ENCODE measurements around the gene ZNF652. TPM values are rescaled to one million over a fixed set of nuclear protein-coding genes. Genes with fewer than 3 reads are reported as not detected.
A peak's percentile ranks its signal among the peaks of the same experiment; 100 is the strongest.
"Not testable (repeated sequence)": the region's sequence is repeated elsewhere in the genome, so short reads cannot be mapped to it uniquely, and the experiment has no call there.

ZNF652 gene
- total RNA-seq, 1 donor from 2014 or later, result 4.3 TPM

GRCh38 chr17:49285716-49286115, 76.3 kb downstream of the ZNF652 start:
- Mint-ChIP-seq H3K27me3 (ENCODE audit: low read depth) (peaks cover 7% of the 10 kb centered on the region), H3K27ac (no peak overlapping the region), H3K9me3 (no peaks in the 10 kb centered on the region), H3K36me3 (ENCODE audit: low read depth) (no peaks in the 10 kb centered on the region), H3K4me3 (ENCODE audit: low read depth) (no peak overlapping the region), H3K4me1 (ENCODE audit: low read depth) (no peaks in the 10 kb centered on the region)
- DNase-seq (ENCODE audit: low spot score), result no peak
- intact Hi-C loops (cut with micrococcal nuclease), result no loop called here

GRCh38 chr17:49280918-49281317, 81.1 kb downstream of the ZNF652 start:
- no peak for DNase-seq (ENCODE audit: low spot score)
- intact Hi-C loops (cut with micrococcal nuclease), result no loop called here
- Mint-ChIP-seq H3K27me3 (ENCODE audit: low read depth) (peaks cover 7% of the 10 kb centered on the region), H3K36me3 (ENCODE audit: low read depth) (no peaks in the 10 kb centered on the region), H3K9me3 (no peaks in the 10 kb centered on the region), H3K4me3 (ENCODE audit: low read depth) (no peak overlapping the region), H3K4me1 (ENCODE audit: low read depth) (no peaks in the 10 kb centered on the region), H3K27ac (no peak overlapping the region)

GRCh38 chr17:49280061-49280460, 82.0 kb downstream of the ZNF652 start:
- intact Hi-C loops (cut with micrococcal nuclease), result no loop called here
- H3K36me3 Mint-ChIP-seq (ENCODE audit: low read depth), result no peaks in the 10 kb centered on the region
- peaks cover 7% of the 10 kb centered on the region for H3K27me3 Mint-ChIP-seq (ENCODE audit: low read depth)
- DNase-seq (ENCODE audit: low spot score), result no peak
- H3K27ac Mint-ChIP-seq, result no peak overlapping the region
- no peaks in the 10 kb centered on the region for H3K9me3 Mint-ChIP-seq
- no peak overlapping the region for H3K4me3 Mint-ChIP-seq (ENCODE audit: low read depth)
- no peaks in the 10 kb centered on the region for H3K4me1 Mint-ChIP-seq (ENCODE audit: low read depth)

DNA sequence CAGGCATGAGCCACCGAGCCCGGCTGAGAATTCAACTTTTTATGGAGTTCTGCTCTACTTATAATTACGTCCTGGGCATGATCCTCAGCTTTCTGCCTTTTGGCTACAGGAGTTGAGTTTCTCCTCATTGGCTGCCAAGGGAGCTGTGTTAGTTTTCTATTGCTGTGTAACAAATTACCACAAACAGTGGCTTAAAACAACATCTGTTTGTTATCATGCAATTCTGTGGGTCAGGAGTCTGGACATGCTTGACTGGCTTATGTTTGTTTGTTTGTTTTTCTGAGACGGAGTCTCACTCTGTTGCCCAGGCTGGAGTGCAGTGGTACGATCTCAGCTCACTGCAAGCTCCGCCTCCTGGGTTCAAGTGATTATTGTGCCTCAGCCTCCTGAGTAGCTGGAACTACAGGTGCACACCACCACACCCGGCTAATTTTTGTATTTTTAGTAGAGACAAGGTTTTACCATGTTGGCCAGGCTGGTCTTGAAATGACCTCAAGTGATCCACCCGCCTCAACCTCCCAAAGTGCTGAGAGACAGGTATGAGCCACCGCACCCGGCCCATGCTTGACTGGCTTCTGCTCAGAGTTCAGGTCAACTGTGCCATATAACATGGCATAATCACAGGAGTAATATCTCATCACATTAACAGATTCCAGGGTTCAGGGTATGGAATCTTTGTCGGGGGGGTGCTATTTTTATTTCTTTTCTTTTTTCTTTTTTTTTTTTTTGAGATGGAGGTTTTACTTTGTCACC, 82.6 kb downstream of the ZNF652 start:
- H3K27ac Mint-ChIP-seq; intact Hi-C loops (cut with micrococcal nuclease); H3K9me3 Mint-ChIP-seq; H3K27me3 Mint-ChIP-seq (ENCODE audit: low read depth); H3K4me3 Mint-ChIP-seq (ENCODE audit: low read depth); H3K36me3 Mint-ChIP-seq (ENCODE audit: low read depth); H3K4me1 Mint-ChIP-seq (ENCODE audit: low read depth); DNase-seq (ENCODE audit: low spot score): not testable (repeated sequence)

GRCh38 chr17:49278076-49278475, 84.0 kb downstream of the ZNF652 start:
- Mint-ChIP-seq H3K27me3 (ENCODE audit: low read depth) (peaks cover 5% of the 10 kb centered on the region), H3K4me1 (ENCODE audit: low read depth) (no peaks in the 10 kb centered on the region), H3K36me3 (ENCODE audit: low read depth) (no peaks in the 10 kb centered on the region), H3K4me3 (ENCODE audit: low read depth) (no peak overlapping the region), H3K9me3 (no peaks in the 10 kb centered on the region), H3K27ac (no peak overlapping the region)
- no peak for DNase-seq (ENCODE audit: low spot score)
- intact Hi-C loops (cut with micrococcal nuclease), result no loop called here

- DNase-seq (ENCODE audit: low spot score), result no peak
- no peak overlapping the region for H3K4me3 Mint-ChIP-seq (ENCODE audit: low read depth)
- no peaks in the 10 kb centered on the region for H3K36me3 Mint-ChIP-seq (ENCODE audit: low read depth)
- H3K27me3 Mint-ChIP-seq (ENCODE audit: low read depth), result peaks cover 5% of the 10 kb centered on the region
- H3K27ac Mint-ChIP-seq, result no peak overlapping the region
- intact Hi-C loops (cut with micrococcal nuclease), result no loop called here
- H3K9me3 Mint-ChIP-seq, result no peaks in the 10 kb centered on the region
- no peaks in the 10 kb centered on the region for H3K4me1 Mint-ChIP-seq (ENCODE audit: low read depth)
Measured at GRCh38 chr17:49277638-49278037, 84.4 kb downstream of the ZNF652 start.

GRCh38 chr17:49275981-49276380, 86.1 kb downstream of the ZNF652 start:
- DNase-seq (ENCODE audit: low spot score); H3K27me3 Mint-ChIP-seq (ENCODE audit: low read depth); H3K27ac Mint-ChIP-seq; H3K9me3 Mint-ChIP-seq; H3K36me3 Mint-ChIP-seq (ENCODE audit: low read depth); H3K4me1 Mint-ChIP-seq (ENCODE audit: low read depth); H3K4me3 Mint-ChIP-seq (ENCODE audit: low read depth); intact Hi-C loops (cut with micrococcal nuclease): not testable (repeated sequence)

- H3K4me3 Mint-ChIP-seq (ENCODE audit: low read depth), result no peak overlapping the region
- intact Hi-C loops (cut with micrococcal nuclease), result no loop called here
- no peak overlapping the region for H3K27ac Mint-ChIP-seq
- DNase-seq (ENCODE audit: low spot score), result no peak
- no peaks in the 10 kb centered on the region for H3K36me3 Mint-ChIP-seq (ENCODE audit: low read depth)
- H3K9me3 Mint-ChIP-seq, result no peaks in the 10 kb centered on the region
- H3K4me1 Mint-ChIP-seq (ENCODE audit: low read depth), result no peaks in the 10 kb centered on the region
- H3K27me3 Mint-ChIP-seq (ENCODE audit: low read depth), result no peaks in the 10 kb centered on the region
Measured at GRCh38 chr17:49269356-49269755, 92.7 kb downstream of the ZNF652 start.

DNA sequence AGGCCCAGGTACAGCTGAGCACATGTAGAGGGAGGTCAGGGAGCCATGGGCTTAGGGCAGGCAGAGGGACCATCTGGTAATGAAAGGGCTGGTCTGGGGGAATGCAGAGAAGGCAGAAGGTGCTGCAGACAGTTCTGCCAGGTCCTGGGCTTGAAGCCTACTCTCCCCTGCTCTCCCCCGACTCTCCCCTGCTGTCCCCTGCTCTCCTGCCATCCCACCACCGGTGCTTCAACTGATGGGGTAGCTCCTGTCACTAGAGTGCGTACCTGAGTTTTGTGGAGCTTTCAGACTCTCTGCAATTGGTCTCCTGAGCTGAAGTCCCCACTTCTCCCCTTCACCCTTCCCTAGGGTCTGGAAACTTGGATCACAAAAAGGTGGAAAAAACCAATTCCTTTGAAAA, 94.1 kb downstream of the ZNF652 start:
- H3K9me3 Mint-ChIP-seq, result no peaks in the 10 kb centered on the region
- peaks cover 5% of the 10 kb centered on the region for H3K27me3 Mint-ChIP-seq (ENCODE audit: low read depth)
- H3K4me1 Mint-ChIP-seq (ENCODE audit: low read depth), result no peaks in the 10 kb centered on the region
- no peak overlapping the region for H3K4me3 Mint-ChIP-seq (ENCODE audit: low read depth)
- H3K36me3 Mint-ChIP-seq (ENCODE audit: low read depth), result no peaks in the 10 kb centered on the region
- no peak for DNase-seq (ENCODE audit: low spot score)
- intact Hi-C loops (cut with micrococcal nuclease), result no loop called here
- no peak overlapping the region for H3K27ac Mint-ChIP-seq

- Mint-ChIP-seq H3K36me3 (ENCODE audit: low read depth) (no peaks in the 10 kb centered on the region), H3K4me3 (ENCODE audit: low read depth) (no peak overlapping the region), H3K27ac (no peak overlapping the region), H3K4me1 (ENCODE audit: low read depth) (peaks cover 1% of the 10 kb centered on the region), H3K27me3 (ENCODE audit: low read depth) (peaks cover 6% of the 10 kb centered on the region), H3K9me3 (no peaks in the 10 kb centered on the region)
- intact Hi-C loops (cut with micrococcal nuclease), result no loop called here
- DNase-seq (ENCODE audit: low spot score), result no peak
Measured at GRCh38 chr17:49266233-49266632, 95.8 kb downstream of the ZNF652 start.

- peaks cover 15% of the 10 kb centered on the region for H3K27me3 Mint-ChIP-seq (ENCODE audit: low read depth)
- H3K4me1 Mint-ChIP-seq (ENCODE audit: low read depth), result peaks cover 11% of the 10 kb centered on the region
- not testable (repeated sequence) for H3K9me3 Mint-ChIP-seq; H3K4me3 Mint-ChIP-seq (ENCODE audit: low read depth); DNase-seq (ENCODE audit: low spot score); H3K36me3 Mint-ChIP-seq (ENCODE audit: low read depth); H3K27ac Mint-ChIP-seq
- intact Hi-C loops (cut with micrococcal nuclease), result loop anchor here (2.0 kb wide), 1 partner anchor 31 kb away; the partner anchor contains the start of gene PHOSPHO1
Measured at GRCh38 chr17:49261540-49261939, 100.5 kb downstream of the ZNF652 start.

- H3K4me3 Mint-ChIP-seq (ENCODE audit: low read depth), result peak overlapping the region; percentile 75
- H3K27me3 Mint-ChIP-seq (ENCODE audit: low read depth), result peaks cover 15% of the 10 kb centered on the region
- peak; percentile 13 for DNase-seq (ENCODE audit: low spot score)
- intact Hi-C loops (cut with micrococcal nuclease), result loop anchor here (2.0 kb wide), 1 partner anchor 30 kb away; the partner anchor contains the start of gene PHOSPHO1
- H3K4me1 Mint-ChIP-seq (ENCODE audit: low read depth), result peaks cover 11% of the 10 kb centered on the region
- no peaks in the 10 kb centered on the region for H3K36me3 Mint-ChIP-seq (ENCODE audit: low read depth)
- peak overlapping the region; percentile 33 for H3K27ac Mint-ChIP-seq
- no peaks in the 10 kb centered on the region for H3K9me3 Mint-ChIP-seq
Measured at GRCh38 chr17:49260817-49261291, 101.2 kb downstream of the ZNF652 start.

DNA sequence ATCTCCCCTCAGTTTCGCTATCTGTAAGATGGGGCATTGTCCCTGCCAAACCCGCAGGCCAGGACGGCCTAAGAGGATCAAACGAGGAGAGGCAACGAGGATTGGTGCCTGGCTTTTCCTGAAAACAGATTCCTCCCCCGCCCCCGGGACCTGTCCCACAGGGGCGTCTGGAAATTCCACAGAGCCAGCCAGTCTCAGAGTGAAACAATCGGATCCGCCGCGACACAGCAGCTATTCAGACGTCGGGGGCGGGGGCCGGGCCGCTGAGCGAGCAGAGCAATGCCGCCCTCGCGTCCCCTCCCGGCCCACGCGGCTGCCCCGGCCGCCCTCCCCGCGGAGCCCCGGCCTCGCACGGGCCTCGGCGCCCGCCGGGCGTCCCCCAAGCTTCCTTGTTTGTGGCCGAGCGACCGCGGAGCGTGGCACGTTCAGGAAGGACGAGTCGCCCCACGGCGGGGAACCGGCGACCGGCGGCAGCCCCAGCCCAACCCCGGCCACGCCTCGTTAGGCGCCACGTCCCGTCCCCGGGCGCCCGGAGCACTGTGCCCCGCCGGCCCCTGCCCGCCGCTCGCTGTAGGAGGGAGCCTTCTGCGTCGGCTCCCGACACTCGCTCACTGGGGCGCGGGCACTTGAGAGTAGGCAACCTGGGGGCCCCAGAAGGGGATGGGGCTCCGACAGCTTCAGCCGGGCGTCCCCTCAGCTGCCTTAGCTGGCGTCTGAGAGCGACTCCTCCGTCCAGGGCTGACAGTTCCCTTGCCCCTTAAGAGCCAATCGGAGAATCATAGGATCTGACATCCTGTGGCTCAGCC, 101.8 kb downstream of the ZNF652 start:
- peak; percentile 24 for DNase-seq (ENCODE audit: low spot score)
- H3K4me1 Mint-ChIP-seq (ENCODE audit: low read depth), result peaks cover 11% of the 10 kb centered on the region
- no peaks in the 10 kb centered on the region for H3K36me3 Mint-ChIP-seq (ENCODE audit: low read depth)
- peak overlapping the region; percentile 60 for H3K27ac Mint-ChIP-seq
- no peaks in the 10 kb centered on the region for H3K9me3 Mint-ChIP-seq
- peaks cover 17% of the 10 kb centered on the region for H3K27me3 Mint-ChIP-seq (ENCODE audit: low read depth)
- intact Hi-C loops (cut with micrococcal nuclease), result loop anchor here (2.0 kb wide), 1 partner anchor 29 kb away; the partner anchor contains the start of gene PHOSPHO1
- H3K4me3 Mint-ChIP-seq (ENCODE audit: low read depth), result peak overlapping the region; percentile 81

Data from activated T-helper 2 cell treated with anti-CD3 and anti-CD28 coated beads, Interferon-gamma antibody, Interleukin-2, Interleukin-4, amounts not matched to agents 10 μg/mL and 5 μg/mL and 100 μg/mL, durations not matched to agents 14 hours and 24 hours and 36 hours (primary cell).